OCI-LY3 (cell line): ENCODE measurements around the gene OR8S1.

Source experiments
- H2AFZ ChIP-seq: fragments of 200-600, 300-600 bp; shearing (Covaris generic); 2 replicates; pipeline ENCODE4 v1.6.0; 2014; ENCODE audit warnings: antibody characterized with exemption, low read depth, low read length
- H3K27ac ChIP-seq: fragments of 200-600, 300-600 bp; sonication (generic); 2 replicates; pipeline ENCODE4 v1.5.1; 2014; ENCODE audit warnings: mild to moderate bottlenecking, low read length, moderate library complexity, mixed read lengths
- H3K27me3 ChIP-seq: fragments of 200-600, 300-600 bp; sonication (generic); 2 replicates; pipeline ENCODE4 v1.6.1; 2014; ENCODE audit warnings: low read depth, low read length, mixed read lengths
- H3K36me3 ChIP-seq: fragments of 200-600, 300-600 bp; sonication (generic); replicated peaks from 2 replicates; pipeline ENCODE3; 2014; ENCODE audit warnings: low read depth, low read length, mixed read lengths
- H3K4me1 ChIP-seq: fragments of 300-600, 200-600 bp; sonication (generic); 2 replicates; pipeline ENCODE4 v1.6.1; 2014; ENCODE audit warnings: low read length, mixed read lengths
- H3K4me2 ChIP-seq: fragments of 200-600, 300-600 bp; sonication (generic); 2 replicates; pipeline ENCODE4 v1.6.1; 2014; ENCODE audit warnings: low read length, mixed read lengths
- H3K4me3 ChIP-seq: fragments of 300-600, 200-600 bp; sonication (generic); 2 replicates; pipeline ENCODE4 v1.5.1; 2014; ENCODE audit warnings: antibody characterized with exemption, mild to moderate bottlenecking, low read length, moderate library complexity
- H3K79me2 ChIP-seq: fragments of 300-600, 200-600 bp; shearing (Covaris generic); 2 replicates; pipeline ENCODE4 v1.6.1; 2014; ENCODE audit warnings: mild to moderate bottlenecking, low read length, mixed read lengths
- H3K9ac ChIP-seq: fragments of 300-600, 200-600 bp; shearing (Covaris generic); 2 replicates; pipeline ENCODE4 v1.6.0; 2014; ENCODE audit warnings: mild to moderate bottlenecking, low read length, moderate library complexity
- H3K9me3 ChIP-seq: fragments of 200-600, 300-600 bp; shearing (Covaris generic); 2 replicates; pipeline ENCODE4 v1.6.1; 2014; ENCODE audit warnings: low read length, mixed read lengths; ENCODE audit not compliant: insufficient read depth
- H4K20me1 ChIP-seq: fragments of 200-600, 300-600 bp; sonication (generic); 2 replicates; pipeline ENCODE4 v1.6.1; 2016; ENCODE audit warnings: low read length, mixed read lengths; ENCODE audit not compliant: insufficient read depth
- CTCF ChIP-seq: fragments of 200-600, 300-600 bp; sonication (generic); IDR thresholded peaks from 2 replicates; pipeline ENCODE4 v1.5.1; 2014; ENCODE audit warnings: antibody characterized with exemption, low read length, low read depth
- EZH2phosphoT487 ChIP-seq: fragments of 200-600 bp; shearing (Covaris generic); IDR thresholded peaks from 2 replicates; pipeline ENCODE4 v1.6.1; 2018; ENCODE audit warnings: antibody characterized with exemption, mixed run types, low read depth

Gene OR8S1

GRCh38 chr12:48525332-48525731, at the start of gene OR8S1:
Gene OR8S1 (plus strand): TSS chr12:48525632. CDS start chr12:48525632, 0 bp downstream.
- Histone ChIP-seq H3K79me2 (no peaks in the 10 kb centered on the region), H2AFZ (no peak within 1 kb of the TSS), H4K20me1 (no peaks in the 10 kb centered on the region), H3K9me3 (no peaks in the 10 kb centered on the region), H3K9ac (no peak within 1 kb of the TSS), H3K4me2 (no peak within 1 kb of the TSS), H3K27ac (no peak within 1 kb of the TSS), H3K27me3 (no peaks in the 10 kb centered on the region), H3K36me3 (no peaks in the 10 kb centered on the region), H3K4me1 (no peaks in the 10 kb centered on the region), H3K4me3 (no peak within 1 kb of the TSS)
- TF ChIP-seq CTCF (no peak), EZH2phosphoT487 (no peak)

GRCh38 chr12:48482198-48482597, 43.2 kb upstream of the OR8S1 start, which contains the start of gene C12orf54:
Gene C12orf54 (plus strand): TSS chr12:48482498. CDS start chr12:48483297, 799 bp downstream.
- Histone ChIP-seq H3K9ac (no peak within 1 kb of the TSS), H3K27me3 (no peaks in the 10 kb centered on the region), H3K4me3 (no peak within 1 kb of the TSS), H3K36me3 (no peaks in the 10 kb centered on the region), H3K4me2 (no peak within 1 kb of the TSS), H3K27ac (no peak within 1 kb of the TSS), H4K20me1 (no peaks in the 10 kb centered on the region), H3K79me2 (no peaks in the 10 kb centered on the region), H2AFZ (no peak within 1 kb of the TSS), H3K9me3 (no peaks in the 10 kb centered on the region), H3K4me1 (no peaks in the 10 kb centered on the region; the same call in 1 of the 2 replicates)
- TF ChIP-seq CTCF, result no peak
- TF ChIP-seq EZH2phosphoT487, result no peak

- H3K36me3 ChIP-seq, result no peaks in the 10 kb centered on the region
- H3K9me3 ChIP-seq, result no peaks in the 10 kb centered on the region
- H3K27me3 ChIP-seq, result no peaks in the 10 kb centered on the region
- H3K9ac ChIP-seq, result no peak overlapping the region
- no peaks in the 10 kb centered on the region for H3K79me2 ChIP-seq
- no peaks in the 10 kb centered on the region for H4K20me1 ChIP-seq
- no peak for TF ChIP-seq CTCF
- H3K4me3 ChIP-seq, result no peak overlapping the region
- no peak overlapping the region for H2AFZ ChIP-seq
- H3K4me2 ChIP-seq, result no peak overlapping the region
- H3K4me1 ChIP-seq, result no peaks in the 10 kb centered on the region; the same call in 1 of the 2 replicates
- H3K27ac ChIP-seq, result no peak overlapping the region
Measured at GRCh38 chr12:48482930-48483329, 42.5 kb upstream of the OR8S1 start.

GRCh38 chr12:48486261-48486660, 39.2 kb upstream of the OR8S1 start:
- peaks cover 20% of the 10 kb centered on the region for H3K4me1 ChIP-seq
- no peak for TF ChIP-seq EZH2phosphoT487
- TF ChIP-seq CTCF, result no peak
- H3K36me3 ChIP-seq, result no peaks in the 10 kb centered on the region
- no peak overlapping the region for H3K4me3 ChIP-seq
- no peaks in the 10 kb centered on the region for H3K27me3 ChIP-seq
- H3K27ac ChIP-seq, result no peak overlapping the region
- H3K9me3 ChIP-seq, result no peaks in the 10 kb centered on the region
- no peak overlapping the region for H2AFZ ChIP-seq
- no peaks in the 10 kb centered on the region for H3K79me2 ChIP-seq
- no peak overlapping the region for H3K4me2 ChIP-seq
- no peak overlapping the region for H3K9ac ChIP-seq
- H4K20me1 ChIP-seq, result no peaks in the 10 kb centered on the region
